ENCODE results near the gene RBM22. TPM values are rescaled to one million over a fixed set of nuclear protein-coding genes. Genes with fewer than 3 reads are reported as not detected.

RBM22 gene
- polyA plus RNA-seq, 1 of the 3 experiments (the other 2 are of a cell fraction) = 30.7 TPM

DNA sequence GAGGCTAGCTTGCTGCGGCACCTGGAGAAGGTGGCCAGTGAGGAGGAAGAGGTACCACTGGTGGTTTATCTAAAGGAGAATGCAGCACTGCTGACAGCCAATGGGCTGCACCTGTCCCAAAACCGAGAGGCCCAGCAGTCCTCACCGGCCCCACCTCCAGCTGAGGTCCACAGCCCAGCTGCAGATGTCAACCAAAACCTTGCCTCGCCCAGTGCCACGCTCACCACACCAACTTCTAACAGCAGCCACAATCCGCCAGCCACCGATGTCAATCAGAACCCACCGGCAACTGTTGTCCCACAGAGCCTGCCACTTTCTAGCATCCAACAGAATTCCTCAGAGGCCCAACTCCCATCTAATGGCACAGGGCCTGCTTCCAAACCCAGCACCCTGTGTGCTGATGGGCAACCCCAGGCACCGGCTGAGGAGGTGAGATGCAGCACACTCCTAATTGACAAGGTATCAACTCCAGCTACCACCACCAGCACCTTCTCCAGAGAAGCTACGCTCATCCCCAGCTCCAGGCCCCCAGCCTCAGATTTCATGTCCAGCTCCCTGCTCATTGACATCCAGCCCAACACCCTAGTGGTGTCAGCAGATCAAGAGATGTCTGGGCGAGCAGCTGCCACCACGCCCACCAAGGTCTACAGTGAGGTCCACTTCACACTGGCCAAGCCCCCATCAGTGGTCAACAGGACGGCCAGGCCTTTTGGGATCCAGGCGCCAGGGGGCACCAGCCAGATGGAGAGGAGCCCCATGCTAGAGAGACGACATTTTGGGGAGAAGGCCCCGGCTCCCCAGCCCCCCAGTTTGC is 52.4 kb downstream of the RBM22 start:
- no peak overlapping the region for H3K27ac ChIP-seq (ENCODE audit: low read depth in 2 of 2, low read length in 1 of 2)
- H3K4me3 ChIP-seq (ENCODE audit: low read depth in 2 of 2, low read length in 1 of 2) = no peak overlapping the region
- H3K9me2 ChIP-seq = no peaks in the 10 kb centered on the region
- peaks cover 11 to 34% of the 10 kb centered on the region in 2 experiments for H3K36me3 ChIP-seq (replicated peaks in 1 of 2; ENCODE audit: control insufficient read depth in 1 of 2, insufficient read depth in 2 of 2, low read length in 1 of 2)
- H3K4me2 ChIP-seq = no peak overlapping the region
- H4K20me1 ChIP-seq (ENCODE audit: insufficient read depth) = no peaks in the 10 kb centered on the region; the same call in none of the 2 replicates
- ChIA-PET CTCF (interaction anchor here (5.5 to 12.2 kb wide), 2 partner anchors 8 to 87 kb away, joined by 44 to 160 read pairs; no protein-coding TSS in a partner anchor), POLR2A (interaction anchor here (0.6 kb wide), 1 partner anchor 493 kb away, joined by 3 read pairs; the partner anchor contains the start of gene PDGFRB)
- H3K4me1 ChIP-seq (ENCODE audit: control insufficient read depth in 1 of 2, insufficient read depth in 2 of 2, low read depth in 1 of 2, low read length in 1 of 2) = peaks cover 29 to 56% of the 10 kb centered on the region in 2 experiments
- no peak overlapping the region for H2AFZ ChIP-seq (ENCODE audit: low read depth)
- H3K79me2 ChIP-seq (ENCODE audit: insufficient read depth) = peaks cover 35% of the 10 kb centered on the region
- H3K27me3 ChIP-seq (ENCODE audit: insufficient read depth) = no peaks in the 10 kb centered on the region
- no peaks in the 10 kb centered on the region for H3K9me3 ChIP-seq
- WGBS (ENCODE audit: low lambda C conversion rate) = 98% methylated on average over 11 of the region's 16 CpGs
- H3F3A ChIP-seq (replicated peaks; ENCODE audit: insufficient read depth) = peaks cover 6% of the 10 kb centered on the region
- no peak for DNase-seq
- TF ChIP-seq REST (IDR thresholded peaks at IDR 0.05; ENCODE audit: low read depth, low read length) (no peak), POLR2AphosphoS5 (IDR thresholded peaks at IDR 0.05; ENCODE audit: low read depth, low read length) (no peak), RFX5 (IDR thresholded peaks at IDR 0.05; ENCODE audit: low read length) (no peak), USF1 (IDR thresholded peaks at IDR 0.05; ENCODE audit: borderline replicate concordance, low read depth) (no peak), FOSL2 (IDR thresholded peaks at IDR 0.05; ENCODE audit: borderline replicate concordance, low read depth) (no peak)
- no peak overlapping the region for H3K9ac ChIP-seq

DNA sequence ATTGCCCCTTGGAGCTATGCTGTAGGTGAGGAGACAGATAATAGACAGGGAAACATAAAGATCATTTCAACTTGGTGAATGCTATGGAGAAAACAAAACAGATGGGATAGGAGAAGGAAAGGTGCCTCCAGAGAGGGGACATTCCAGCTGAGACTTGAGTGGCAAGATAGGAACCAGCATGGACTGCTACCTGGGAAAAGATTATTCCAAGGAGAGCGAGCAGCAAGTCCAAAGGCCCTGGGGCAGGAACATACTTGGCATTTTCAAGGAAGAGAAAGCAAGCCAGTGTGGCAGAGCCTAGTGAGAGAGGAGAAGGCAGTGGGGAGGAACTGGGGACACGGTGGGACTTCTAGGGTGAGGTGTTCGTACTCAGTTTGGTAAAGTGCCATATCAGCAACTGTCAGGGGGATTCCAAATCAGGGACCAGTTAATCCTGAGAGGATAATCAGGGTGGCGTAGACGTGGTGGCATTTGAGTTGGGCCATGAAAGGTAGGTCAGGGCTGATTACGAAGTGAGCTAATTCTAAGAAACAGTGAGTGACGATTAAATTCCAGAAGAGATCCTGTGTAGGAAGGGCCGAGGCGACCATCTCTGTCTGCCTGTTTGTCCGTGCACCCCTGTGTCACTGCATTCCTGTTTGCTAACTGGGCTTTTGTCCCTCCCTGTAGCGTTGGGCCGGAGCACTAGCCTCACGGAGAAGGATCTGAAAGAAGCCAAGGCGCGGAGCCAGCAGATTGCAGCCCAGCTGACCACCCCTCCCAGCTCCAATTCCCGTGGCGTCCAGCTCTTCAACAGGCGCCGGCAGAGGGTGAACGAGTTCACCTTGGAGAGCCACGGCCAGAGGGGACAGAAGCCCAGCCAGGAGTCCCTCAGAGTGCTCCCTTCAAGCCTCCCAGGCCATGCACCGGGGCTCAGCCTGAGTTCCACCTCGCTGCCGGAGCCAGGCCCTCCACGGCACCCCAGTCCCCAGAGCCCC is 53.3 kb downstream of the RBM22 start:
- H3K4me3 ChIP-seq (ENCODE audit: low read depth in 2 of 2, low read length in 1 of 2) = no peak overlapping the region
- ChIA-PET CTCF (interaction anchor here (5.5 kb wide), 1 partner anchor 9 kb away, joined by 44 read pairs; no protein-coding TSS in a partner anchor), POLR2A (no interaction called here)
- no peak for DNase-seq
- H3K27me3 ChIP-seq (ENCODE audit: insufficient read depth) = no peaks in the 10 kb centered on the region
- H3K4me2 ChIP-seq = no peak overlapping the region
- no peak overlapping the region for H2AFZ ChIP-seq (ENCODE audit: low read depth)
- H4K20me1 ChIP-seq (ENCODE audit: insufficient read depth) = no peaks in the 10 kb centered on the region; the same call in none of the 2 replicates
- peaks cover 43% of the 10 kb centered on the region for H3K79me2 ChIP-seq (ENCODE audit: insufficient read depth)
- H3K9me2 ChIP-seq = no peaks in the 10 kb centered on the region
- WGBS (ENCODE audit: low lambda C conversion rate) = 96% methylated on average over 20 of the region's 25 CpGs
- H3F3A ChIP-seq (replicated peaks; ENCODE audit: insufficient read depth) = peaks cover 12% of the 10 kb centered on the region
- H3K4me1 ChIP-seq (ENCODE audit: control insufficient read depth in 1 of 2, insufficient read depth in 2 of 2, low read depth in 1 of 2, low read length in 1 of 2) = peaks cover 33 to 56% of the 10 kb centered on the region in 2 experiments
- no peak overlapping the region for H3K27ac ChIP-seq (ENCODE audit: low read depth in 2 of 2, low read length in 1 of 2)
- H3K9me3 ChIP-seq = no peaks in the 10 kb centered on the region
- H3K36me3 ChIP-seq (replicated peaks in 1 of 2; ENCODE audit: control insufficient read depth in 1 of 2, insufficient read depth in 2 of 2, low read length in 1 of 2) = peaks cover 11 to 33% of the 10 kb centered on the region in 2 experiments
- TF ChIP-seq RXRA (IDR thresholded peaks at IDR 0.05; ENCODE audit: borderline replicate concordance, low read depth) (no peak), YY1 (IDR thresholded peaks at IDR 0.05; ENCODE audit: low read depth) (no peak)
- TF ChIP-seq, protein P1, sequence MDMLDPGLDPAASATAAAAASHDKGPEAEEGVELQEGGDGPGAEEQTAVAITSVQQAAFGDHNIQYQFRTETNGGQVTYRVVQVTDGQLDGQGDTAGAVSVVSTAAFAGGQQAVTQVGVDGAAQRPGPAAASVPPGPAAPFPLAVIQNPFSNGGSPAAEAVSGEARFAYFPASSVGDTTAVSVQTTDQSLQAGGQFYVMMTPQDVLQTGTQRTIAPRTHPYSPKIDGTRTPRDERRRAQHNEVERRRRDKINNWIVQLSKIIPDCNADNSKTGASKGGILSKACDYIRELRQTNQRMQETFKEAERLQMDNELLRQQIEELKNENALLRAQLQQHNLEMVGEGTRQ (IDR thresholded peaks at IDR 0.05; ENCODE audit: borderline replicate concordance, low read depth, low read length) = no peak
- H3K9ac ChIP-seq = no peak overlapping the region

Measured in SK-N-SH (cell line).